GM21381 (cell line): ENCODE measurements around the gene NKG7.

Source experiments
- ATAC-seq: cut with Tn5 transposase; IDR thresholded peaks from one replicate; pipeline ENCODE4 v1.9.1; 2021; ENCODE audit warnings: mild to moderate bottlenecking, moderate library complexity; ENCODE audit not compliant: unreplicated experiment

NKG7 gene

DNA sequence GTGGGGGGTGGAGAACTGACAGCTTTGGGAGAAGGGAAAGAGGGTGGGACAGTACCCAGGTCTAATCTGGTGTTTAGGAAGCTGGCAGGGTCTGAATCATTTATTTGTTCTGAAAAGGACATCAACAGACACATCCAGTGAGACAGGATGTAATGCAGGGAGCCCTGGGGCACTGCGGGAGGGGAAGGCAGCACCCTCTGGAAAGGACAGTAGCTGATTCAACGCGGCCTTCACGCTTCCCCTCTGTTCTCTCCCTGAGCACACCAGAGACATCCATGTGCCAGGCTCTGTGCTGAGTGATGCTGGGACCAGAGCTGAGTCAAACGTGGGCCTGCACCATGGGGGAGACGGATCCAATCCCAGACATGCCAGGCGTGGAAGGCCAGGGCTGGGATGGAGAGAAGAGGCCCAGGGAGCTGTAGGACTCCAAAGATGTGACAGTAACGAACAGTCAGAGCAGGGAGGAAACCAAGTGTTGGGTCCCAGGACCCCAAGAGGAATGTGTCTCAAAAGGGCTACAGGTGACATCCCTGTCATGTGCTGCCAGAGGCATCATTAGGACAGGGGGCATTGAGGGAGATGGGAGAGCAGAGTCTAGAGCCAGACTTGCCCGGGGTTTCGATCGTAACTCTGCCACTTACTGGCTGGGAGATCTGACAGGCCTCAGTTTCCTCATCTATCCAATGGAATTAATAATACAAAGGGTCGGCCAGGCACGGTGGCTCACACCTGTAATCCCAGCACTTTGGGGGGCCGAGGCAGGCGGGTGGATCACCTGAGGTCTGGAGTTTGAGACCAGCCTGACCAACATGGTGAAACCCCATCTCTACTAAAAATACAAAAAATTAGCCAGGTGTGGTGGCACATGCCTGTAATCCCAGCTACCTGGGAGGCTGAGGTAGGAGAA, 8.0 kb downstream of the NKG7 start:
- no peak for ATAC-seq

DNA sequence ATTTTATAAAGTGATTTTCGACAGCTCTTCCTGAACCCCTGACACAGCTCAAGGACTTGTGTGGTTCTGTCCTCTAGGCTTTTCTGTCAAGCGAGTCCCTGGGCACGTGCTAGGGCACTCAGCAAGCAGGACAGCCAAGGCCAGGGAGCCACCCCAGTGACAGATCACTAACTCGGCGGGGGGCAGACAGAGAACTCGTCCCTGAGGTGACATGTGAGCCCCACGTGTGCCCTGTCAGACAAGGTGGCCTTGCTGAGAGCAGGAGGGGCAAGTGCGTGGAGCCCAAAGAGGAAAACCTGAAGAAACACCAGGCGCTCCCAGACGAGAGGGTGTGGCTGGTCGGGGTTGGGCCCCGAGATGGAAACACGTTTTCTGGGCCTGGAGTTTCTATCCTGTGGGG, 11.2 kb downstream of the NKG7 start:
- ATAC-seq, result no peak

DNA sequence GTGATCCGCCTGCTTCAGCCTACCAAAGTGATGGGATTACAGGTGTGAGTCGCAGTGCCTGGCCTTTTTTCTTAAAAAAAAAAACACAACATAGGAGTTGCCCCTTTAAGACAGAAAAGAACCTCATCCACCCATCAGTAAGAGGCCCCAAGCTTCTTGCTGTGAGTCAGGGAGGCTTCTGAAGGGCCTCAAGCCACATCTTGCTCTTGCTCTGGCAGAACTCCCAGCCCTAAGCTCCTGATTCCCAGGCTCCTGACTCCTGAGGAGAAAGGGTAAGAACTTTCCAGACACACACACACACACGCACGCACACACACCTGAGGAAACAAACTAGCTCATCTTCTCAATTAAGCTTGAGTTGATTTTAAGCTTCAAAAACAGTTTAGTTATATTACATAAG, 13.2 kb downstream of the NKG7 start:
- no peak for ATAC-seq

DNA sequence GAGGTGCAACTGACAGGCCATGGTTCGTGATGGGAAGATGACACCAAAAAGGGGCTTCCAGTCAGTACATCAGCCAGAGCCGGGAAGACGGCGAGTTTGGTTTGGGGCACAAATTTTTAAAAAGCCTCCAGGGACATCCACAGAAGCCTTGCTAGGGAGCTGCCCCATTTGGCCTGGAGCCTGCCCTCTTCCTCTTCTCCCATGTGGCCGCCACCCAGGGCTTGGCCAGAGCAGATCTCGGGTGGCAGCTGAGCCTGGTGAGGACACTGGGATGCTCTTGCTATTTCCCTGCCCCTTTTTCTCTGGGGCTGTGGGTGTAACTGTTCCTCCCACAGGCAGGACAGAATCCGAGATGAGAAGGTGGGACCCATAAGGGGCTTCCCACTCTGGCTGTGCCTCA, 14.5 kb downstream of the NKG7 start:
- no peak for ATAC-seq

DNA sequence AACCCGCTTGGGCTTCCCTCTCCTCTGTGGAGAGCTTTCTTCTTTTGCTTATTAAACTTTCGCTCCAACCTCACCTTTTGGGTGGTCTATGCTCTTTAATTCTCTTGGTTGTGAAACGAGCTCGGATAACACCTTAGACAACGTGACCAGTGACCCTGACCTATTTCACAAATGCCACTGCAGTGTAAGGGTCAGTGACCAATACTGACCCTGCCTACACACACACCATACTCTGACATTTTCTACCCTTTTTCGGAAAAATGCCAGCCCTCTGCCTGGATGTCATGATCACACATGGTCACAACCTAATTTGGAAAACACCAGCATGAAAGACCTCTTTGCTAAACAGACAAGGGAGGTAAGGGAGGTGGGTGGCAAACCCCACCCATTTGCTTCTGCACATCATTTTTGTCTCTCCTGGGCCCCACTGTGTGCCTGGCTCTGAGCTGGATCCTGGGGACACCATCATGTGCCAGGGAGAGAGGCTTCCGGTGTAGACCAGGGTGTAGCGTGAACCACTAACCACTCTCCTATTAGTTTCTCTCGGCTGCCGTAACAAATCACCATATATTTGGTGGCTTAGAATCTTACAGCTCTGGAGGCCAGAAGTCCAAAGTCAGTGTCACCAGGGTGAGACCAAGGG, 16.2 kb downstream of the NKG7 start:
- no peak for ATAC-seq

DNA sequence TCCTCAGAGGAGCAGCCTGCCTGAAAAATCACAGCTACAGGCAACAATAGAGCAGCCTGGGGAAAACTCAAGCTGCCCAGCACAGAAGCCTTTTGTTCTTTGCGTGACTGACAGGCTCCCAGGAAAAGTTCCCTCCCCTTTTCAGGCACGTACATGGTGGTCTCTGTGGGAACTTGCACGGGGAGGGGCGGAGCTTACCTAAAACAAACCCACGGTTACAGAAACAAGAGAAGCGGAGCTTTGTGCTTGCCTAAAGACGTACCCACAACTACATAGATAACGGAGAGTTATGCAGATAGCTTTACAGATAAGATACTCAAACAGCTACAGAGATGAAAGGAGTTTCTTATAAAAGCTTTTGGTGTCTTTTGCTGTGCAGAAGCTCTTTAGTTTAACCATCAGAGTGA, 17.7 kb downstream of the NKG7 start:
- no peak for ATAC-seq

DNA sequence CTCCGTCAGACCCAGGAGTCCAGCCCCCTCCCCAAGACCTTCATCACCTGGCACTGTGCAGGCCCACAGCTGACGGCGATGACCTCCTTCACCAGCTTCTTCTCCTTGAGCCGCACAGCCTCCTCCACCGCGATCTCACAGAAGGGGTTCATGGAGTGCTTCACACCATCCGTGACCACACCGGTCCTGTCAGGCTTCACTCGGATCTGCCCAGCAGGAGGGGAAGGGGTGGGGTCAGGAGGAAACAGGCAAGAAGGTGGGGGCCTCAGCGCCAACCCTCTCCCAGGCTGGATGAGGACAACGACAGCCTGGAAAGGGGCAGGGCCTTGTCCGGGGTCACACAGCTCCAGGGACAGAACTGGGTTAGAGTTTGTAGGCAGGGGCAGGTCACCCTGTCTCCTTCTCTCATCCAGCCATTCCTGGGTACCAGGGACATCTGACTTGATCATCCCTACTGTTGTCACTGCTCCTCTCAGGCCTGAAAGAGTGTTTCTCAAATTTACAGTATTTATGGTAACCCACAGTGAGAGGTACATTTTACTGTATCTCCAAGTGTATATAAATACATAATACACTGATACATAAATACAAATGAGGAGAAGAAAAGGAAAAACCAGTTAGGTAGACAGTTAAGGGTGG, 18.2 kb downstream of the NKG7 start:
- no peak for ATAC-seq

DNA sequence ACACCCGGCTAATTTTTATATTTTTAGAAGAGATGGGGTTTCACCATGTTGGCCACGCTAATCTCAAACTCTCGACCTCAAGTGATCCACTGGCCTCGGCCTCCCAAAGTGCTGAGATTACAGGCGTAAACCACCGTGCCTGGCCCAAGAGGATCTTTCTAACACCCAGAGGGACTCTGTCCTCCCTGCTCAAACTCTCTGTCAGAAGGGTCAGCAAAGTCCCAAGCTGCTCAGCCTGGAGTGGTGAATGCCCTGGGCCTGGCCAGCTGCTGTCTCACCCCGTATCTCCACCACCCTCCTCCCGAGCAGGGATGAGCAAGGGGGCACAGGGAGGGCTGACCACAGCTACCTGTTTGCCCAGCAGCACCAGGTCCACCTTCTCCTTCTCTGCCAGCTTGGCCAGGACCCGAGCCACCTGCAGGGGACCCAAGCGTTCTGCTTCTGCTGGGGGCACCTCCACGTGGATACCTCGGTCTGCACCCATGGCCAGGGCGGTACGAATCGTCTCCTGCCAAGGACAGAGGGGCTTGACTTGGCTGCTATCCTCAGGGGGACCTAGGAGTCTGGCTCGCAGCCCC, 19.6 kb downstream of the NKG7 start:
- no peak for ATAC-seq

DNA sequence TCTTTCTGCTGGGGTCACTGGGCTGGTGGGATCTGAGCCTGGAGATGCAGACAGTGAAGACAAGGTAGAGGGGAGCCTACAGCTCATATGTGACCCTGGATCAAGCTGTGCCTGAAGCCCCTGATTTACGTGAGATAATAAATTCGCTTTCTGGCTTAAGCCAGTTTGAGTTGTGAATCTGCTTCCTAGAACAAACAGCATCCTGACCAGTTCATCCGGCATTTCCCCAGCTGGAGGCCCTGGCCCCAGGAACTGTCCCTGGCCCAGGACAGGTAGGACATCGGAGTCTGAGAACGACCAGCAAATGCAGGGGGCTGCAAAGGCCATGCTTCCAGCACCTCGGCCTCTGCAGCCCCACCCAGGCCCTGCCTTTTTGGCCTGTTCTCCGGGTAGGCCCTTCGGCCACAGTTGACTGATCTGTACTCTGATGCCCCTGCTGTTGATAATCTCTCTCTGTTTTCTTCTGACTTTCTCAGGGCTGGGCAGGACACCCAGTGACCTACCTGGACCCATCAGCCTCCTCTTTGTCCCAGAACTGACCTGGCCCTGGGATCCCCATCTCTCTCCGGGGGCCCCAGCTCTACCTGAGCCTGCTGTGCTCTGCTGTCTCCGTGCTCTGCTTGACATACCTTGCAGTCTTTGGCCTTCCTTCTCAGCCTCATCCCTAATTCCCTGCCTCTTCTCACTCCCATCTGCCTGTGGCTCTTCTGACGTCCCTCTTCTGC, 21.0 kb downstream of the NKG7 start:
- ATAC-seq, result no peak

DNA sequence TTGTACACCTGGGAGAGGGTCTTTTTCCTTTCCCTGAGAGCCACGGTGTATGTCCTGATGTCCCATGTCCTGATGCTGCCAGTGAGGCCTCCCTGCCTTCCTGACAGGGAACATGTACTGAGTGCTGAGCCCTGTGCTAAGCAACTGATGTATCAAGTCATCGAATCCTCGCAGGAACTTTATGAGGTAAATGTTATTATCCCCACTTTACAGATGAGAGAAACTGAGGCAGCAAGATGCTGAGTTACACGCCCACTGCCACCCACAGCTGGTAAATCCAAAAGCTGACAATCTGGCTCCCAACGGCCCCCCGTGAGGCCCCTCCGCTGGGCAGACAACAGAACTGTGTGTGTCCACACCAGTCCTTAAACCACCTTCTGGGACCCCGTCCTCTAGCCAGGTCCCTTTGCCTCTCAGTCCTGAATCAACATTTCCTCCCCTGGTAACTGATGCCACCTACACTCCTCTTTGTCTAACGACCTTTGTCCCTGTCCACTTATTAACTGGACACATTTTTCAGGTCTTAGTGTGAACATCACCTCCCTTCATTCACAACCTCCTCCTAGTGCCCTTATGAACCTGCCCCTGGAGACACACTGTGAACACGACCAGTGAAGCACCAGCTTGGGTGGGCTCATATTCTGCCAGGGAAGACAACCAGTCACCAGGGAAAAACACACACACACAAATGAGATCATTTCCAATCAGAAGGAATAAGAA, 25.1 kb downstream of the NKG7 start:
- ATAC-seq, result no peak

DNA sequence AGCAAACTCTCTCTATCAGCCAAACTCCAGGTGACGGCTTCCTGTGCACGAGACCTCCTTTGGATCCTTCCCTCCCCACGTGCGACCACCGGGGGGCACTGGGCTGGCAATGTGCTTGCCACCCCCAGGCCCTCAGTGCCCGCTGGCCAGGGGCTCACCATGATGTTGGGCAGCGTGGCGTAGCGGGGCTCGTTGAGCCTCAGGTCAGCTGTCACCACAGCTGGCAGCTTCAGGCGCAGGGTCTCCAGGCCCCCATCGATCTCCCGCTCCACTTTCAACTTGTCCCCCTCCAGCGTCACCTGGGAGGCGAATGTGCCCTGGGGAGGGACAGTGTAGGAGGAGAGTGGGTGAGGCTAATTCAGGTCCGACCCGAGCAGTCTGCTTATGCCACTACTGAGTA, 25.7 kb downstream of the NKG7 start:
- ATAC-seq, result no peak

DNA sequence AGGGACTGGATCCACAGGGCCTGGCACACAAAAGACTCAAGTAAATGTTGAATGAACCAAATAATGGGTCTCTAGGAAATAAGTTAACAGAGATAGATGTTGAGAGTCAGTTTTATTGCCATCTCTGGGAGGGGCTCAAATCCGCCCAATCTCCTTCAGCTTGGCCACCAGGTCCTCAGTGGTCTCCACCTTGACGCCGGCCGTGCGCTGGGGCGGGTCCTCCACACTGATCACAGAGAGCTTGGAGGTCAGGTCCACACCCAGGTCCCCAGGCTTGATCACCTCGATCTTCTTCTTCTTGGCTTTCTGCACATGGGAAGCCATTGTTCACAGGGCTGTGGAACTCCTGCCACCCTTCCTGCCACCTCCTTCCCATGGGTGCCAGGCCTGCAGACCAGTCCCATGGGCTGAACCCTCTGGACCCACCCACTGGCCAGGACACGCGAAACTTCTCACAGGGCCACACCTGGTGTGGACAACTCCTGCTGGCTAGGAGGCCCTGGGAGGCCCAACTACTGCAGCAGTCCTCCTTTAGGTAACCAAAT, 27.3 kb downstream of the NKG7 start:
- ATAC-seq, result no peak

DNA sequence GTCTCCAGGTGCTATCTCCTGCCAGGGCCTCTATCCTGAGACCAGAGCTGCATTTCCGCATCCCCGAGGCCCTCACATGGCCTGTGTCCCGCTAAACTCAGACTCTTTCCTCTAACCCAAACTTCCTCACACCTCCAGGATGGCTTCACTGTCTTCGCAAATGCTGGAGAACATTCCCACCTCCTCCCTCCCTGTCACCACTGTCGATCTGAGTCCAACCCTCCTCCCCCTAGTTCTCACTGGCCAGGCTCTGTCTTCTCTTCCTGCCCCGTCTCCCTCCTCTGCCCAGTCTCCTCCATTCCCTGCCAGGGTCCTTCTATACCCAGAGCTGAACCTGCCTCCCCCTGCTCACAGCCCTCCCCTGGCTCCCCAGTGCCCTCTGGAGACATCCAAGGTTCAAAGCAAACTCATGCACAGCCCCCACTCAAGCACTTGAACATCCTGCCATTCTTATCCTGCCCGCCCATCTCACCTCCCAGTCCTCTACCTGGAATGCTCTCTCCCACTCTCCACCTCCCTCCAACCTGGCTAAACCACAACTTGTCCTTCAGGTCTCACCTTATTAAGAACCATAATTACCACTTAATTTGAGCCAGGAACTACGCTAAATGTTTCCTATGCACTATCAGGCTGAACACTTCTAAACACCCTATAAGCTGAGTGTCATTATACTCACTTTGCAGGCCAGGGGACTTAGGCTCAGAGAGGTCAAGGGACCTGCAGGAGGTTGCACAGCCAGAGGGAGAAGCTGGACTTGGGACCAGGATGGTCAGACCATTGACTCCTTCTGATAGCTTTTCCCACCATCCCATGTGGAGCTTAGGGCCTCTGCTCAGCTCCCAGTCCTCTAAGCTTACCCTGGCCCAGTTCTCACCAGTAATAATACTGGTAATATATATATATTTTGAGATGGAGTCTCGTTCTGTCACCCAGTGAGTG, 29.6 kb downstream of the NKG7 start:
- no peak for ATAC-seq

DNA sequence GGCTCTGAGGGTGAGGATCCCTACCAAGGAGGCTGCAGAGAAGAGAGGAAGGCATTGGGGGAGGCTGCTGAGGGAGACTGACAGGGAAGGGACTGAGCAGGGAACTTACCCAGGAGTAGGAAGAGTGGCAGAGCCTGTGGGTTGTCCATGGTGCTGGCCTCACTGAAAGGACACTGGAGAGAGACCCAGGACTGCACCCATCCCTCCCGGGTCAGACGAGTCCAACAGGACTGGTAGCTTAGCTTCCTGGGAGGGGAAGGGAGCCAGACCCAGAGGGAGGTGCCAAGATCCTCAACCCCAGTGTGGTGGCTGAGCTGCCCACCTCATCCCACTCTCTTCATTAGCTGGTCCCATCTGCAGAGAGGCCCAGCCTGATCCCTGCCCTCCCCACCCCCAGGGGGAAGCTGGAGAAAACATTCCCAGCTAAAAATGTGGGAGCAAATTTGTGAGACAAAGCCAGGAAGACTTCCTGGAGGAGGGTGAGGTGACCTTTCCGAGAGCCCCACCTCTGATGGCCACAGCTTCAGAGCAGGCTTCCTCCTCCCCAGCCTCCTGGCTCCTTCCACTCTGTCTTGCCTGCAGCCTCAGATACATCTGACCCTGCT, 30.4 kb downstream of the NKG7 start, which contains the start of gene VSIG10L:
Gene VSIG10L, minus strand, starts transcription at position 164 of the 605 bp plus-strand sequence. Its CDS starts 15 bp downstream, at position 149.
- no peak for ATAC-seq

DNA sequence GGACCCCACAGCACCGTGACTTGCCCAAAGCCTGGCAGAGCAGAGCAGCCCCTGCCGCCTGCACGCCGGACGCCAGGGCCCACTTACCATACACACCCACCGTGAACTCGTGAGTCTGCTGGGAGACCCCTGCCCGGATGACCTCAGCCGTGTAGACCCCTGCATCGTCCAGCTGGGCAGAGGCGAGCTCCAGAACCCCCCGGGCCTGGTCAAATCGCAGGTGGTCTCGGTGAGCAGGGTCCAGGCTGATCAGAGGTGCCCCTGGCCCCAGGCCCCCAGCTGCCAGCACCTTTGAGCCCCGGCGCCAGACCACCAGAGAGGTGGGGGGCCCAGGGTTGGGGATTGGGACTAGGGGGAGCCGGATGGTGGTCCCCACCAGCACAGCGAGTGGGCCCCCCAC, 31.4 kb downstream of the NKG7 start:
- no peak for ATAC-seq

DNA sequence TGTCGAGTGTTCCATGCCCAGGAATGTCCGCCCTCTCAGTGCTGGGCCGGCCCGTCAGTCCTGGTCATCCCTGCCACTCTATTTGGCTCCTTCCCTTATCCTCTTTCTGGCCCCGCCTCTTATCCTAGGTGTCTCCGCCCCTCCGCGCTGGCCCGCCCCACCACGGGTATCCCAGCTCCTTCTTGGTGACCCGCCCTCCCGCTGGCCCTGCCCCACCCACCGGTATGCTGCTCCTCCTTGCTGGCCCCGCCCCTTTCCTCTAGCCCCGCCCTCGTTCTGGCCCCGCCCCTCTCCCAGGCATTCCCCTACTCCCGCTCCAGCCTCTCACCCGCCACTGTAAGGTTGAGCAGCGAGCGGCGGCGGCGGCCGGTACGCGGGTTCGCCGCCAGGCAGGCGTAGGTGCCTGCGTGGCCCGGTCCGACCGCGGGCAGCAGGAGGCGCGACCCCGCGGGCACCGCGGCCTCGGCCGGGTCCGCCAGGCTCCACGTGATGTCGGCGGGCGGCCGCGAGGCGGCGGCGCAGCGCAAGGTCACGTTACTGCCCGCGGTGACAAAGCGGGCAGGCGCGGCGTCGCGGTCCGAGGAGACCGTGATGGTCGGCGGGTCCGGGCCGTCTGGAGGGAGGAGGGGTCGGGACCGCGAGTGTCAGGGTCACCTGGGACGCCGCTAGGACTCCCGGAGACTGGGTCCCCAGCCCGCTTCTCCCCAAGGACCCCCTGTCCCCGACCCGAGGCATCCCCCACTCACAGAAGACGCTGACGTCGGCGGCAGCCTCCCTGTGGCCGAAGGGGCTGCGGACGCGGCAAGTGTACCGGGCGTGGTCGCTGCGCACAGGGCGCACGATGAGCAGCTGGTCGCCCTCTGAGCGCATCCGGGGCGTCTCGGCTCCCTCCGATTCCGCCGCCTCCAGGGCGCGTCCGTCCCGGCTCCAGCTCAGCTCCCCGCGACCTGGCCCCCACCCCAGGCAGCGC, 32.5 kb downstream of the NKG7 start:
- peak; percentile 43 for ATAC-seq

DNA sequence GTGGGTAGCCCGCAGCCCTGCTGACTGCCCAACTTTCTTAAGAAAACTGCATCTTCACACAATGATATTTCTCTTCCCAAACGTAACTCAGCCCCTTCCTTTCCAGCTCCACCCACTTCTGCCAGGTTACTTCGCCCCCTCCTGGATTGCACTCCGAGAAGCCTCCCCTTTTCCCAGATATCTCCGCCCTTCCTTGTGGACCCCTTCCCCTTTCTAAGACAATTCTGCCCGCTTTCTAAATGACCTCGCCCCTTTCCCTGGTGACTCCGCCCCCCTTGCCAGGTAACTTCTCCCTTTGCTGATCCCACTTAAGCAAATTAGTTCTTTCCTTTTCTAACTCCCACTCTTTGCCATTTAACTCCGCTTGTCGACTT, 33.2 kb downstream of the NKG7 start:
- ATAC-seq, result no peak
